GM12865 (cell line): ENCODE data around the gene MPZL2.

ENCODE experiments used
- DNase-seq: peaks from one replicate; pipeline ENCODE4 v3.0.0; 2010; ENCODE audit warnings: low read depth
- H3K4me3 ChIP-seq: 2 replicates; pipeline ENCODE4 v1.5.1; 2011; ENCODE audit warnings: mild to moderate bottlenecking, low read depth, low read length, control low read depth
- CTCF ChIP-seq: IDR thresholded peaks from 2 replicates; pipeline ENCODE4 v1.5.1; 2011; ENCODE audit warnings: low read length, control low read depth, low read depth, inconsistent platforms; ENCODE audit not compliant: insufficient read depth; ENCODE audit errors: missing control alignments

MPZL2 gene

DNA sequence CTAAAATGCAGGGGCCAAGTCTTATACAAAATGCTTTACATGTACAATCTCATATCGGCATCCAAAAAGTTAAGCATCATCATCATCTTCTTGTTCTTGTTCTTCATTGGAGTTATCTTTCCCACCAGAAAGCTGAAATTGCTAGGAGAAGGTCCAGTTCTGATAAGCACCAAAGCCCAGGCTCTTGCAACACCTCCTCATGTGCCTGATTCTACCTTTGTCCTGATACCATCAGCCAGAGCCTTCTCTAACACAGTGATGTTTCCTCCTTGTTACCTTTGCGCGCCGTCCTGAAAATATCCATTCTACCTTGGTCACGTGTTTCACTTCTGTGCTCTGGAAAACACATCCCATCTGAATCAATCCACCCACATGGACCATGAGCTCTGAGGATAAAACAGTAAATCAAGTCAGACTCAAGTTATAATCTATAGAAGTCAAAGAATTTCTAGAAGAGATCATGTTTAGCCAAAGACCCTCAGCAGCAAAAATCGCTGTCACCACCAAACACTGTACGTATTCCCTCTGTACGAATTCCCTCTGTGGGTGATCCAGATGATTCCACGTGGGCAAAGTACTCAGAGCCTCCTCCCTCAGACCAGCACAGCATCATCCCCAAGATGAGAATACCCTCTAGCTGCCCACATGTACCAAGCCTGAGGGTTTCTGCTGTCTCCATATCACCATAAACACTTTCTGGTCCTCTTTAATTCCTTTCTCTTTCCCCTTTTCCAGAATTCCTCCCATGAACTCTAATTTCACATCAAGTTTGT, 58.3 kb downstream of the MPZL2 start:
- H3K4me3 ChIP-seq, result no peak overlapping the region
- no peak for TF ChIP-seq CTCF
- DNase-seq, result no peak
